GM21515 (cell line): Measurements from ENCODE around the gene EXOG.

Experiments used
- ATAC-seq: cut with Tn5 transposase; IDR thresholded peaks from one replicate; pipeline ENCODE4 v1.9.1; 2021; ENCODE audit not compliant: unreplicated experiment

The EXOG gene

GRCh38 chr3:38496131-38496910 lies at the start of gene EXOG:
Gene EXOG, plus strand, starts transcription at chr3:38496340. Its CDS starts 28 bp downstream, at chr3:38496368.
- ATAC-seq = peak; percentile 91

- ATAC-seq = no peak
These were observed 49.3 kb upstream of the EXOG start for GRCh38 chr3:38446812-38447211.

GRCh38 chr3:38450853-38451252 lies 45.3 kb upstream of the EXOG start:
- ATAC-seq = no peak

GRCh38 chr3:38453075-38453912 lies 42.8 kb upstream of the EXOG start, which contains the start of gene ACVR2B:
Gene ACVR2B, plus strand, starts transcription at chr3:38453890. Its CDS starts 433 bp downstream, at chr3:38454323.
- ATAC-seq = peak; percentile 64

- no peak for ATAC-seq
These were observed 42.3 kb upstream of the EXOG start for GRCh38 chr3:38453913-38454177.

- ATAC-seq = peak; percentile 36
These were observed 41.8 kb upstream of the EXOG start for GRCh38 chr3:38454178-38454883.

- peak; percentile 26 for ATAC-seq
These were observed 41.1 kb upstream of the EXOG start for GRCh38 chr3:38454884-38455638.

GRCh38 chr3:38455639-38456430 lies 40.3 kb upstream of the EXOG start:
- peak; percentile 40 for ATAC-seq

- no peak for ATAC-seq
These were observed 38.8 kb upstream of the EXOG start for GRCh38 chr3:38457111-38458003.

- ATAC-seq = no peak
These were observed 37.2 kb upstream of the EXOG start for GRCh38 chr3:38458796-38459498.

GRCh38 chr3:38459499-38460048 lies 36.6 kb upstream of the EXOG start:
- ATAC-seq = no peak

- ATAC-seq = no peak
These were observed 35.5 kb upstream of the EXOG start for GRCh38 chr3:38460377-38461270.

- no peak for ATAC-seq
These were observed 30.5 kb upstream of the EXOG start for GRCh38 chr3:38465588-38466154.

GRCh38 chr3:38468765-38469164 lies 27.4 kb upstream of the EXOG start:
- ATAC-seq = no peak

- no peak for ATAC-seq
These were observed 26.3 kb upstream of the EXOG start for GRCh38 chr3:38469852-38470251.

- no peak for ATAC-seq
These were observed 24.8 kb upstream of the EXOG start for GRCh38 chr3:38471260-38471857.
